GM12878 (cell line): ENCODE data around the gene COA3. TPM values are rescaled to one million over a fixed set of nuclear protein-coding genes. Genes with fewer than 3 reads are reported as not detected.

Experiments used
- ATAC-seq: fragments of 200-7000 bp; cut with Tn5 transposase; 3 replicates; pipeline ENCODE4 v1.9.1; 2020; ENCODE audit warnings: mild to moderate bottlenecking, moderate library complexity
- BruUV-seq: library from RNA; stranded (reverse); fragments of 400-500 nt; replicated peaks from 2 replicates; lab custom pipeline; 2021; lab: Mats Ljungman, UMichigan
- CTCF ChIA-PET: fragments of 300-600 bp; sonication (Branson Sonifier 250); formaldehyde crosslinking; extraction: SDS; loops from one replicate; lab custom pipeline; 2021; ENCODE audit warnings: inconsistent platforms; lab: Yijun Ruan, JAX
- POLR2A ChIA-PET: fragments of 350-600 bp; formaldehyde crosslinking; extraction: SDS; loops from one replicate; lab custom pipeline; 2021; ENCODE audit warnings: inconsistent platforms; lab: Charles Lee
- RAD21 ChIA-PET: fragments of 300-600 bp; sonication (Branson Sonifier 250); formaldehyde crosslinking; loops from one replicate; lab custom pipeline; 2023; ENCODE audit warnings: antibody characterized with exemption; ENCODE audit not compliant: unreplicated experiment; lab: Charles Lee
- SMC1A ChIA-PET: fragments of 300-600 bp; sonication (Branson Sonifier 250); formaldehyde crosslinking; loops from one replicate; lab custom pipeline; 2023; ENCODE audit not compliant: unreplicated experiment, uncharacterized antibody; lab: Charles Lee
- DNase-seq: peaks from one replicate; pipeline ENCODE4 v3.0.0-alpha.2; 2011; ENCODE audit warnings: low read depth, low spot score
- FAIRE-seq: peaks from 3 replicates; lab custom pipeline; 2011; peaks lifted over from hg19 to GRCh38; lab: Jason Lieb, UNC
- H2AFZ ChIP-seq: 2 replicates; pipeline ENCODE4 v1.6.0; 2011; ENCODE audit warnings: low read depth, low read length, control low read depth; ENCODE audit not compliant: control insufficient read depth
- H3K27ac ChIP-seq: 2 replicates; pipeline ENCODE4 v1.5.1; 2011; ENCODE audit warnings: control low read depth; ENCODE audit not compliant: control insufficient read depth, insufficient read depth
- H3K27me3 ChIP-seq, 2 experiments: replicated peaks in 1 of 2; 2 replicates each; pipeline versions ENCODE4 v1.6.0 to v1.6.1; 2011; ENCODE audit warnings: low read length in 1 of 2; ENCODE audit not compliant: control insufficient read depth in 2 of 2, insufficient read depth in 2 of 2
- H3K36me3 ChIP-seq, 2 experiments: 2 replicates each; pipeline ENCODE4 v1.5.1; 2011; ENCODE audit warnings: low read length in 1 of 2; ENCODE audit not compliant: control insufficient read depth in 2 of 2, insufficient read depth in 2 of 2
- H3K4me1 ChIP-seq: 2 replicates; pipeline ENCODE4 v1.6.1; 2011; ENCODE audit warnings: mild to moderate bottlenecking, low read length, moderate library complexity, mixed read lengths; ENCODE audit not compliant: control insufficient read depth, insufficient read depth
- H3K4me2 ChIP-seq: 2 replicates; pipeline ENCODE4 v1.6.0; 2011; ENCODE audit warnings: control low read depth; ENCODE audit not compliant: control insufficient read depth, insufficient read depth
- H3K4me3 ChIP-seq: fragments of 200-600 bp; sonication (generic); 2 replicates; pipeline ENCODE4 v1.5.1; 2016
- H3K79me2 ChIP-seq: 2 replicates; pipeline ENCODE4 v1.6.0; 2011; ENCODE audit warnings: low read length; ENCODE audit not compliant: control insufficient read depth, insufficient read depth
- H3K9ac ChIP-seq: 2 replicates; pipeline ENCODE4 v1.8.0; 2011; ENCODE audit warnings: low read length, control low read depth, mixed read lengths; ENCODE audit not compliant: control insufficient read depth, insufficient read depth
- H3K9me3 ChIP-seq: replicated peaks from 3 replicates; pipeline ENCODE4 v1.5.1; 2011; ENCODE audit warnings: mild to moderate bottlenecking, low read length; ENCODE audit not compliant: control insufficient read depth, insufficient read depth
- H4K20me1 ChIP-seq: 2 replicates; pipeline ENCODE4 v1.6.0; 2011; ENCODE audit not compliant: control insufficient read depth, insufficient read depth
- ATF3 ChIP-seq: IDR thresholded peaks from 2 replicates; pipeline ENCODE4 v1.6.1; 2011; ENCODE audit warnings: low read depth, mild to moderate bottlenecking, low read length, moderate library complexity, borderline replicate concordance; ENCODE audit errors: extremely low read depth
- CBX5 ChIP-seq: sonication (generic); IDR thresholded peaks from 2 replicates; pipeline ENCODE4 v1.6.1; 2016; ENCODE audit warnings: low read depth, moderate library complexity, mild to moderate bottlenecking, inconsistent platforms
- GABPA ChIP-seq: IDR thresholded peaks from 2 replicates; pipeline ENCODE4 v1.6.1; 2014; ENCODE audit warnings: antibody characterized with exemption, low read depth, mild to moderate bottlenecking, inconsistent platforms
- HDAC2 ChIP-seq: fragments of 200-600 bp; sonication (generic); IDR thresholded peaks from 2 replicates; pipeline ENCODE4 v1.6.1; 2017
- KDM1A ChIP-seq: fragments of 200-600 bp; sonication (generic); IDR thresholded peaks from 2 replicates; pipeline ENCODE4 v1.6.1; 2016; ENCODE audit warnings: borderline replicate concordance
- POU2F2 ChIP-seq: IDR thresholded peaks from 3 replicates; pipeline ENCODE4 v1.6.1; 2011; ENCODE audit warnings: low read depth, mild to moderate bottlenecking, low read length, borderline replicate concordance
- SIX5 ChIP-seq: IDR thresholded peaks from 2 replicates; pipeline ENCODE4 v1.6.1; 2011; ENCODE audit warnings: mild to moderate bottlenecking, low read depth, low read length, moderate library complexity; ENCODE audit not compliant: severe bottlenecking
- SRF ChIP-seq, 2 experiments: IDR thresholded peaks; 2 replicates each; pipeline ENCODE4 v1.6.1; 2011; ENCODE audit warnings: low read depth in 2 of 2, low read length in 2 of 2, mild to moderate bottlenecking in 1 of 2, moderate library complexity in 1 of 2
- TCF3 ChIP-seq: IDR thresholded peaks from 2 replicates; pipeline ENCODE4 v1.6.1; 2012; ENCODE audit warnings: low read depth, mild to moderate bottlenecking, low read length, borderline replicate concordance; ENCODE audit not compliant: insufficient read depth
- ZNF274 ChIP-seq: IDR thresholded peaks from one replicate; pipeline ENCODE4 v1.8.0; 2011; ENCODE audit not compliant: insufficient read length, insufficient read depth
- ZNF384 ChIP-seq: IDR thresholded peaks from 2 replicates; pipeline ENCODE4 v1.6.1; 2012; ENCODE audit warnings: low read depth, mild to moderate bottlenecking, low read length, improper control_type of control experiment, borderline replicate concordance
- WGBS: methylation state at CpG from one replicate; pipeline ENCODE4 v1.1.6; 2016; ENCODE audit warnings: low lambda C conversion rate; ENCODE audit not compliant: insufficient replicate concordance, insufficient coverage; ENCODE audit errors: missing lambda C conversion rate; 5-methylcytosine and 5-hydroxymethylcytosine counted together
- in situ Hi-C: fragments of 300-500 bp; cut with MboI; formaldehyde crosslinking; loops from 9 replicates; pipeline ENCODE4 v1.14.3; 2018; ENCODE audit warnings: mixed read lengths
- intact Hi-C: fragments of 100-400 bp; cut with micrococcal nuclease; formaldehyde crosslinking; loops from one replicate; pipeline ENCODE4 v1.14.2; 2022; ENCODE audit not compliant: unreplicated experiment
- polyA plus RNA-seq, 11 experiments: library from polyadenylated mRNA; depleted of rRNA in 4 of 11; unstranded in 6 of 11; stranded (reverse) in 5 of 11; fragments of >200 nt; fragmentation: Nextera tagmentation in 4 of 11; fragmentation: Illumina TruSeq in 1 of 11; extraction: Ambion mirVana in 4 of 11; extraction: Trizol in 1 of 11; gene quantifications; 1 replicate in 1 of 11; 2 replicates in 10 of 11; pipeline versions ENCODE4 v1.2.1 to v1.2.3, GENCODE V29; 2011 to 2016; ENCODE audit warnings: inconsistent platforms in 2 of 11, missing spikeins in 2 of 11, low read depth in 1 of 11
- total RNA-seq, 4 experiments: library from RNA; depleted of rRNA in 3 of 4; stranded (reverse); fragments of >200 nt in 3 of 4; fragmentation: Illumina TruSeq in 1 of 4; extraction: Trizol in 1 of 4; gene quantifications; 2 replicates each; pipeline versions ENCODE4 v1.2.1 to v1.2.3, GENCODE V29; 2013 to 2021
- TF ChIP-seq, protein P1 (sequence below): IDR thresholded peaks from 2 replicates; pipeline ENCODE4 v1.6.1; 2012; ENCODE audit warnings: low read length, inconsistent platforms
- TF ChIP-seq, protein P2 (sequence below): IDR thresholded peaks from 2 replicates; pipeline ENCODE4 v1.6.1; 2011; ENCODE audit warnings: low read depth, low read length, improper control_type of control experiment, borderline replicate concordance
- TF ChIP-seq, protein P3 (sequence below): fragments of 150-350 bp; IDR thresholded peaks from 2 replicates; pipeline ENCODE4 v1.6.1; 2014; ENCODE audit warnings: mild to moderate bottlenecking, low read depth, low read length
- TF ChIP-seq, protein P4 (sequence below): fragments of 450-650 bp; IDR thresholded peaks from 2 replicates; pipeline ENCODE4 v1.6.1; 2017; ENCODE audit warnings: mild to moderate bottlenecking
- TF ChIP-seq, protein P5 (sequence below): IDR thresholded peaks from 2 replicates; pipeline ENCODE4 v1.6.1; 2011; ENCODE audit warnings: borderline replicate concordance, low read depth, mild to moderate bottlenecking, moderate library complexity, mixed read lengths, low read length; ENCODE audit not compliant: insufficient read depth; ENCODE audit errors: extremely low read length

The COA3 gene
- total and polyA plus RNA-seq, 10 of the 15 experiments (the other 5 are each of a cell fraction or from before 2014, with no cell fraction given): 45.2 to 161 (median 64.6) TPM

DNA sequence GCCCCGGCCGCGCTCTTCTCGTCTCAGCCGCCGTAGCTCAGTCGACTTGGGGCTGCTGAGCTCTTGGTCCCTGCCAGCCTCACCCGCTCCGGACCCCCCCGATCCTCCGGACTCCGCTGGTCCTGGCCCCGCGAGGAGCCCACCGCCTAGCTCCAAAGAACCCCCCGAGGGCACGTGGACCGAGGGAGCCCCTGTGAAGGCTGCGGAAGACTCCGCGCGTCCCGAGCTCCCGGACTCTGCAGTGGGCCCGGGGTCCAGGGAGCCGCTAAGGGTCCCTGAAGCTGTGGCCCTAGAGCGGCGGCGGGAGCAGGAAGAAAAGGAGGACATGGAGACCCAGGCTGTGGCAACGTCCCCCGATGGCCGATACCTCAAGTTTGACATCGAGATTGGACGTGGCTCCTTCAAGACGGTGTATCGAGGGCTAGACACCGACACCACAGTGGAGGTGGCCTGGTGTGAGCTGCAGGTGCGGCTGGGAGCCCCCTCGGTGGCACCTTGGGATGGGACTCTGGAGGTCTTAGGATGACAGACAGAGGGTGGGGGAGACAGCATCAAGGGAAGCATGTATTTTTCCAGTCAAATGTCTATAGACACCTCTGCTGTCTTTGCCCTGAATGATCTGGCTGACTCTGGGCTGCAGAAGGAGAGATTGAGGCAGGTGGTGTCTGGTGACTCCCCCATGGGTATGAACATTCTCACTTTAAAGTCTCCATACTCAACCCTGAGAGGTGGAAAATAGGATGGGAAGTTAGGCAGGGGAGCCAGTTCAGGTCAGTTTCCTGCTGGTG lies 17.5 kb downstream of the COA3 start:
- no TSS peak for BruUV-seq
- 52% methylated on average over 31 of the region's 39 CpGs for WGBS
- no peak overlapping the region for H3K4me2 ChIP-seq
- ChIA-PET SMC1A (no interaction called here), POLR2A (no interaction called here), RAD21 (interaction anchor here (0.7 kb wide), 1 partner anchor 39 kb away, joined by 3 read pairs; no protein-coding TSS in a partner anchor), CTCF (no interaction called here)
- H3K9me3 ChIP-seq: no peaks in the 10 kb centered on the region; the same call in 2 of the 3 replicates
- no peak overlapping the region for H3K4me3 ChIP-seq
- intact Hi-C loops: no loop called here
- H3K27ac ChIP-seq: no peak overlapping the region
- peaks cover 7 to 21% of the 10 kb centered on the region in 2 experiments for H3K27me3 ChIP-seq
- no peaks in the 10 kb centered on the region; the same call in 1 of the 2 replicates for H4K20me1 ChIP-seq
- H3K36me3 ChIP-seq: peaks cover 5 to 7% of the 10 kb centered on the region in 2 experiments; a peak in 3 of 4 replicates
- ATAC-seq: no peak; the same call in 2 of the 3 replicates
- no peaks in the 10 kb centered on the region for H3K79me2 ChIP-seq
- H3K9ac ChIP-seq: no peak overlapping the region
- DNase-seq: no peak
- FAIRE-seq: no peak
- H3K4me1 ChIP-seq: peaks cover under 1% of the 10 kb centered on the region
- no peak overlapping the region for H2AFZ ChIP-seq
- in situ Hi-C loops: no loop called here
- TF ChIP-seq, protein P1, sequence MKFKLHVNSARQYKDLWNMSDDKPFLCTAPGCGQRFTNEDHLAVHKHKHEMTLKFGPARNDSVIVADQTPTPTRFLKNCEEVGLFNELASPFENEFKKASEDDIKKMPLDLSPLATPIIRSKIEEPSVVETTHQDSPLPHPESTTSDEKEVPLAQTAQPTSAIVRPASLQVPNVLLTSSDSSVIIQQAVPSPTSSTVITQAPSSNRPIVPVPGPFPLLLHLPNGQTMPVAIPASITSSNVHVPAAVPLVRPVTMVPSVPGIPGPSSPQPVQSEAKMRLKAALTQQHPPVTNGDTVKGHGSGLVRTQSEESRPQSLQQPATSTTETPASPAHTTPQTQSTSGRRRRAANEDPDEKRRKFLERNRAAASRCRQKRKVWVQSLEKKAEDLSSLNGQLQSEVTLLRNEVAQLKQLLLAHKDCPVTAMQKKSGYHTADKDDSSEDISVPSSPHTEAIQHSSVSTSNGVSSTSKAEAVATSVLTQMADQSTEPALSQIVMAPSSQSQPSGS: no peak
- TF ChIP-seq, protein P2, sequence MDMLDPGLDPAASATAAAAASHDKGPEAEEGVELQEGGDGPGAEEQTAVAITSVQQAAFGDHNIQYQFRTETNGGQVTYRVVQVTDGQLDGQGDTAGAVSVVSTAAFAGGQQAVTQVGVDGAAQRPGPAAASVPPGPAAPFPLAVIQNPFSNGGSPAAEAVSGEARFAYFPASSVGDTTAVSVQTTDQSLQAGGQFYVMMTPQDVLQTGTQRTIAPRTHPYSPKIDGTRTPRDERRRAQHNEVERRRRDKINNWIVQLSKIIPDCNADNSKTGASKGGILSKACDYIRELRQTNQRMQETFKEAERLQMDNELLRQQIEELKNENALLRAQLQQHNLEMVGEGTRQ: no peak
- TF ChIP-seq POU2F2: no peak
- no peak for TF ChIP-seq ZNF384
- TF ChIP-seq, protein P3, sequence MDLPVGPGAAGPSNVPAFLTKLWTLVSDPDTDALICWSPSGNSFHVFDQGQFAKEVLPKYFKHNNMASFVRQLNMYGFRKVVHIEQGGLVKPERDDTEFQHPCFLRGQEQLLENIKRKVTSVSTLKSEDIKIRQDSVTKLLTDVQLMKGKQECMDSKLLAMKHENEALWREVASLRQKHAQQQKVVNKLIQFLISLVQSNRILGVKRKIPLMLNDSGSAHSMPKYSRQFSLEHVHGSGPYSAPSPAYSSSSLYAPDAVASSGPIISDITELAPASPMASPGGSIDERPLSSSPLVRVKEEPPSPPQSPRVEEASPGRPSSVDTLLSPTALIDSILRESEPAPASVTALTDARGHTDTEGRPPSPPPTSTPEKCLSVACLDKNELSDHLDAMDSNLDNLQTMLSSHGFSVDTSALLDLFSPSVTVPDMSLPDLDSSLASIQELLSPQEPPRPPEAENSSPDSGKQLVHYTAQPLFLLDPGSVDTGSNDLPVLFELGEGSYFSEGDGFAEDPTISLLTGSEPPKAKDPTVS: no peak
- no peak for TF ChIP-seq SRF (IDR thresholded peaks at IDR 0.05; ENCODE audit: low read depth in 2 of 2, low read length in 2 of 2)
- TF ChIP-seq KDM1A: no peak
- TF ChIP-seq CBX5: no peak
- TF ChIP-seq TCF3: no peak
- TF ChIP-seq, protein P4, sequence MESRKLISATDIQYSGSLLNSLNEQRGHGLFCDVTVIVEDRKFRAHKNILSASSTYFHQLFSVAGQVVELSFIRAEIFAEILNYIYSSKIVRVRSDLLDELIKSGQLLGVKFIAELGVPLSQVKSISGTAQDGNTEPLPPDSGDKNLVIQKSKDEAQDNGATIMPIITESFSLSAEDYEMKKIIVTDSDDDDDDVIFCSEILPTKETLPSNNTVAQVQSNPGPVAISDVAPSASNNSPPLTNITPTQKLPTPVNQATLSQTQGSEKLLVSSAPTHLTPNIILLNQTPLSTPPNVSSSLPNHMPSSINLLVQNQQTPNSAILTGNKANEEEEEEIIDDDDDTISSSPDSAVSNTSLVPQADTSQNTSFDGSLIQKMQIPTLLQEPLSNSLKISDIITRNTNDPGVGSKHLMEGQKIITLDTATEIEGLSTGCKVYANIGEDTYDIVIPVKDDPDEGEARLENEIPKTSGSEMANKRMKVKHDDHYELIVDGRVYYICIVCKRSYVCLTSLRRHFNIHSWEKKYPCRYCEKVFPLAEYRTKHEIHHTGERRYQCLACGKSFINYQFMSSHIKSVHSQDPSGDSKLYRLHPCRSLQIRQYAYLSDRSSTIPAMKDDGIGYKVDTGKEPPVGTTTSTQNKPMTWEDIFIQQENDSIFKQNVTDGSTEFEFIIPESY: no peak
- no peak for TF ChIP-seq HDAC2
- TF ChIP-seq GABPA: no peak
- TF ChIP-seq, protein P5, sequence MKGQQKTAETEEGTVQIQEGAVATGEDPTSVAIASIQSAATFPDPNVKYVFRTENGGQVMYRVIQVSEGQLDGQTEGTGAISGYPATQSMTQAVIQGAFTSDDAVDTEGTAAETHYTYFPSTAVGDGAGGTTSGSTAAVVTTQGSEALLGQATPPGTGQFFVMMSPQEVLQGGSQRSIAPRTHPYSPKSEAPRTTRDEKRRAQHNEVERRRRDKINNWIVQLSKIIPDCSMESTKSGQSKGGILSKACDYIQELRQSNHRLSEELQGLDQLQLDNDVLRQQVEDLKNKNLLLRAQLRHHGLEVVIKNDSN: no peak
- no peak for TF ChIP-seq ZNF274
- TF ChIP-seq SIX5: no peak
- TF ChIP-seq ATF3: no peak
